ENCODE measurements around the gene CCDC77. TPM values are rescaled to one million over a fixed set of nuclear protein-coding genes. Genes with fewer than 3 reads are reported as not detected.

The CCDC77 gene
- total RNA-seq, 4 donors from 2014 or later = 7.7 to 12.2 (median 10.2) TPM

DNA sequence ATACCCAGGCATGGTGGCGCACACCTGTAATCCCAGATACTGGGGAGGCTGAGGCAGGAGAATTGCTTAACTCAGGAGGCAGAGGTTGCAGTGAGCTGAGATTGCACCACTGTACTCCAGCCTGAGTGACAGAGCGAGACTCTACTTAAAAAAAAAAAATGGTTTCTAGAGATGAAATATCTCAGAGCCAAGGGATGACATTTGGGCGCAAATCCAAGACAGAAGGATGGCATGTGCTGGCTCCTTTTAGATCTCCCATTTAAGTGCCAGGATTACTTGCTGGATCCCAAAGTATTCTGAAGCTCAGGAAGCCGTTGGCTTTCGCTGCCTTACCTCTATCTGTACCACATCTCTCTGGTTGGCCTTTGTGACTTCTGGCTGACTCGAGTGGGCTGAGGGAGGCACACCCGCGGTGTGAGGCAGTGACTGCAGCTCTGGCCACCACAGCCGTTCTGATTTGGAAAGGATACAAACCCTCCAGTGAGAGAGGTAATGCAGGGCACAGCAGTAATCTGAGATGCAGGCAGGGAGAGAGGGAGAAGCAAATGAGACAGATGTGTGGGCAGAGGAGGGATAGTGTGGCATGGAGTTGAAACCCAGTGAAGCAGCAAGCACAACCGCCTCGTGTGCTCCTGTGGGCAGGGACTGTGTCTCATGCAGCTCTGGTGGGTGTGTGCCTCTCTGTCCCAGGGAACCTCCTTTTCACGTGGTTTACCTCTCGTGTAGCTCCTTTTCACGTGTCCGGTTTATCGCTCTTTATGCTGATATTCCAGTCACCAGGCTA, 63.2 kb downstream of the CCDC77 start:
- no peak for TF ChIP-seq CTCF (IDR thresholded peaks at IDR 0.05; ENCODE audit: low read depth)

DNA sequence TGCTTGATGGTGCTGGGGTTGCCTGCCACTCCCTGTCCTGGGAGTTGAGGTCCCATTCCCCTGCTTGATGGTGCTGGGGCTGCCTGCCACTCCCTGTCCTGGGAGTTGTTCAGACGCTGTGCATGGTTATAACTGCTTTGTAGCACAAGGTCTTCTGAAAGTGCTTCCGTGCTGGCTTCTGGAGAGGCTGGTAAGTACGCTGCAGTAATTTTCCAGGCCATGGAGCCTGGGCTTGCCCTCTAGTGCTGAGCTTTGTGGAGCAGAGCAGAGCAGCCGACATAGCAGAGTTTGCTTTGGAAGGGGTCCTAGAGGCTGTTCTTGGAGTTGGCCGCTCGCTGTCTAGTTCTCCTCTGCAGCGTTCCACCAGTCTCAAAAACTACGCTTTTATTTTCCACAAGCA, 64.6 kb downstream of the CCDC77 start:
- TF ChIP-seq CTCF (IDR thresholded peaks at IDR 0.05; ENCODE audit: low read depth) = no peak

DNA sequence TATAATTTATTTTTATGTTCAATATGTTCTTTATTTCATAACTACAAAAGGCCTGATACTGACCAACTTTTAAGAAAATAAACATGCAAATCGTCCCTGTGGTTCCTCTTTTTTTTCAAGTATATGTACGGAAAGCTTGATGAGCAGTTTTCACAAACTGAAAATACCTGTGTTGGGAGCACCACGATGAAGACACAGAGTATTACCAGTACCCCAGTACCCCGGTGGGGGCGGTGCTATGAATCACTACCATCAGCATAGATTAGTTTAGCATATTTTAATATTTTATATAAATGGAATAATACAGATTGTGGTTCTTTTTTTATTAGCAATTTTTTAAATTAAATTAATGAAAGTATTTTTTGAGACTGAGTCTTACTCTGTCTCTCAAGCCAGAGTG, 65.3 kb downstream of the CCDC77 start:
- TF ChIP-seq CTCF (IDR thresholded peaks at IDR 0.05; ENCODE audit: low read depth) = no peak

GRCh38 chr12:467591-467990, 66.1 kb downstream of the CCDC77 start:
- TF ChIP-seq CTCF (IDR thresholded peaks at IDR 0.05; ENCODE audit: low read depth) = no peak

- TF ChIP-seq CTCF (IDR thresholded peaks at IDR 0.05; ENCODE audit: low read depth) = no peak
These were observed 67.4 kb downstream of the CCDC77 start for GRCh38 chr12:468671-469389.

GRCh38 chr12:470133-470532, 68.7 kb downstream of the CCDC77 start:
- TF ChIP-seq CTCF (IDR thresholded peaks at IDR 0.05; ENCODE audit: low read depth) = no peak

DNA sequence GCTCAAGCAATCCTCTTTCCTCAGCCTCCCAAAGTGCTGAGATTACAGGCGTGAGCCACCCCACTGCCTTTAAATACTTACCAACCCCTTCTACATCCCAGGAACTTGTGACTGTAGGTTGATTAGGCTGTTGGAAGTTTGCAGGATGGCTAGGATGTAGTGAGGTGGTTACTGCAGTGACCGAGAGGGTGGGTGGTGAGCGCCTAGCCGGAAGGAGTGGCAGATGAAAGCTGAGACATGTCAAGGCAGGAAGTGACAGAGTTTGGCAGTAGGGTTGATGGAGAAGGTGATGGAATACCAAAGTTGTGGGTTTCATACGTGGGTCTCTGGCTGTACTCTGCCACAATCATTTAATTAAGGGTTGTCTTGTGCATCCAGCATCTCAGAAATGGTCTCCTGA, 71.8 kb downstream of the CCDC77 start:
- no peak for TF ChIP-seq CTCF (IDR thresholded peaks at IDR 0.05; ENCODE audit: low read depth)

Measured in subcutaneous adipose tissue (tissue), 4 donors.